ENCODE data around the gene SLC25A17.
"Not testable (repeated sequence)": the region's sequence is repeated elsewhere in the genome, so short reads cannot be mapped to it uniquely, and the experiment has no call there.

Gene SLC25A17, protein sequence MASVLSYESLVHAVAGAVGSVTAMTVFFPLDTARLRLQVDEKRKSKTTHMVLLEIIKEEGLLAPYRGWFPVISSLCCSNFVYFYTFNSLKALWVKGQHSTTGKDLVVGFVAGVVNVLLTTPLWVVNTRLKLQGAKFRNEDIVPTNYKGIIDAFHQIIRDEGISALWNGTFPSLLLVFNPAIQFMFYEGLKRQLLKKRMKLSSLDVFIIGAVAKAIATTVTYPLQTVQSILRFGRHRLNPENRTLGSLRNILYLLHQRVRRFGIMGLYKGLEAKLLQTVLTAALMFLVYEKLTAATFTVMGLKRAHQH

GRCh38 chr22:40818747-40819598 is at the start of gene SLC25A17:
Gene SLC25A17, minus strand, starts transcription at chr22:40819346. Its CDS starts 98 bp downstream, at chr22:40819248.
- DNase-seq: peak; percentile 85

- not testable (repeated sequence) for DNase-seq
Measured at GRCh38 chr22:40868379-40868778, 49.2 kb upstream of the SLC25A17 start.

- DNase-seq: no peak
Measured at GRCh38 chr22:40867109-40867508, 48.0 kb upstream of the SLC25A17 start.

- no peak for DNase-seq
Measured at GRCh38 chr22:40862537-40862936, 43.4 kb upstream of the SLC25A17 start.

DNA sequence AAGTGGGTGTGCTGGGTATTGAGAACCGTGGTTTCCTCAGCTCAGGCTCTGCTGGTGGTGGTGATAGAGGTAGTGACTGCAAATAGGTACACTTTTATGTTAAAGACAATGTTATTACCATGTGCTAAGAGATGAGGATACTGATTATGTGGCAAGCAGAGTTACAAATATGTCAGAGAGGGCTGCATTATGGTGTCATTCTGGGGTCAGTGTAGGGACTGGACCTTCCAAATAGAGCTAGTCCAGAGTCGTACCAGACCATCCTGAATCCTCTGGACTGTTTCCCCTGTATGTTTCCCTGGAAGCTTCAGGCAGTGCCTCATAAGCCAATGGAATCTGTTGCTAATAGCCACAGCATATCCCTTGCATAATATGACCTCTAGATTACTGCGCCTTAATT is 42.9 kb upstream of the SLC25A17 start, which contains the start of gene DNAJB7:
Gene DNAJB7, minus strand, starts transcription at position 101 of the 400 bp plus-strand sequence. CDS start 119 bp downstream, outside the sequence.
- no peak for DNase-seq

- DNase-seq: no peak
Measured at GRCh38 chr22:40857309-40857855, 38.2 kb upstream of the SLC25A17 start.

GRCh38 chr22:40856513-40857308 is 37.6 kb upstream of the SLC25A17 start, which contains the start of the genes ST13 and XPNPEP3:
Gene ST13, minus strand, starts transcription at chr22:40856639. Its CDS starts 99 bp downstream, at chr22:40856540.
Gene XPNPEP3, plus strand, starts transcription at chr22:40857148. Its CDS starts 34 bp downstream, at chr22:40857182.
- peak; percentile 94 for DNase-seq

DNA sequence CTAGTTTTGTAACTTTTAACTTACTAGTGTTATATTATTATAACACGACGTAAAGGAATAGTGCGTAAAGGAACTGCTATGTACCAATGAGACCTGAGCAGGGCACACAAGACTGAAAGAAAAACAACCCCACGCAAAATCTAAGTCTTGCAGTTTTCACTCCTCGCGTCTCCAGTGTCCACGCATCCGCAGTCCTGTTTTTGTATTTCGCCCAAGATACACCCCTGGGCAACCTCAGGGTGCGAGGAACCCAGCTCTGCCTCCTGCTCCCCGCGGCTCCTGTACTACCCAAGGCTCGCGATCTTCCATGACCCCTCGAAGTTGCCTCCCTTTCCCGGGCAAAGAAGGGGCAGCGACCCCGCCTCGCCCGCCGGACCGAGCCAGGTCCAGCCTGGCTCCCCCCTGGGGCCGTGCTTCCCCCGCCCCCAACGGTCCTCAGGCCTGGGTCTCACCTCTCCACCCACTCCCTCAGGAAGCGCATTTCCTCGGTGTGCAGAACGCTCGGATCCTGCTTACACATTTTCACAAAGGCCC is 36.9 kb upstream of the SLC25A17 start:
- DNase-seq: no peak

- peak; percentile 33 for DNase-seq
Measured at GRCh38 chr22:40855071-40855978, 36.2 kb upstream of the SLC25A17 start.

GRCh38 chr22:40853961-40854360 is 34.8 kb upstream of the SLC25A17 start:
- no peak for DNase-seq

GRCh38 chr22:40853333-40853732 is 34.2 kb upstream of the SLC25A17 start:
- no peak for DNase-seq

GRCh38 chr22:40845816-40846215 is 26.7 kb upstream of the SLC25A17 start:
- not testable (repeated sequence) for DNase-seq

DNA sequence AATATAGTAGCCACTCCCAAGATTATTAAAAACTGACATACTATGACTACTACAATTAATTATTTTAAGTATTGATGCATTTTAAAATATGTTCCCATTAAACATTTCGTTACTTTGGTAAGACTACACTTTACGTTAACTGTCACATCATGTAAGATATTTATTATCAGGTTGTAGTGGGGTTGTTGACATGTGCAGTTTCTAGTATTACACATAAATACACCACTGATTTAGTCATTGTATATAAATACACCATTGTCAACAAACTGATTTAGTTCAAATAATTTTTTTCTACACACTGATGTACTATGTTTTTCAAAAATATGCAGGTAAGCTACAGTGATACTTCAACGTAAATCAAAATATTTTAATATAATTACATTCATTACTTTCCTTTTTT is 25.8 kb upstream of the SLC25A17 start:
- no peak for DNase-seq

- DNase-seq: no peak
Measured at GRCh38 chr22:40838486-40838885, 19.3 kb upstream of the SLC25A17 start.

- DNase-seq: no peak
Measured at GRCh38 chr22:40834619-40835018, 15.5 kb upstream of the SLC25A17 start.

- no peak for DNase-seq
Measured at GRCh38 chr22:40829131-40829530, 10.0 kb upstream of the SLC25A17 start.

DNA sequence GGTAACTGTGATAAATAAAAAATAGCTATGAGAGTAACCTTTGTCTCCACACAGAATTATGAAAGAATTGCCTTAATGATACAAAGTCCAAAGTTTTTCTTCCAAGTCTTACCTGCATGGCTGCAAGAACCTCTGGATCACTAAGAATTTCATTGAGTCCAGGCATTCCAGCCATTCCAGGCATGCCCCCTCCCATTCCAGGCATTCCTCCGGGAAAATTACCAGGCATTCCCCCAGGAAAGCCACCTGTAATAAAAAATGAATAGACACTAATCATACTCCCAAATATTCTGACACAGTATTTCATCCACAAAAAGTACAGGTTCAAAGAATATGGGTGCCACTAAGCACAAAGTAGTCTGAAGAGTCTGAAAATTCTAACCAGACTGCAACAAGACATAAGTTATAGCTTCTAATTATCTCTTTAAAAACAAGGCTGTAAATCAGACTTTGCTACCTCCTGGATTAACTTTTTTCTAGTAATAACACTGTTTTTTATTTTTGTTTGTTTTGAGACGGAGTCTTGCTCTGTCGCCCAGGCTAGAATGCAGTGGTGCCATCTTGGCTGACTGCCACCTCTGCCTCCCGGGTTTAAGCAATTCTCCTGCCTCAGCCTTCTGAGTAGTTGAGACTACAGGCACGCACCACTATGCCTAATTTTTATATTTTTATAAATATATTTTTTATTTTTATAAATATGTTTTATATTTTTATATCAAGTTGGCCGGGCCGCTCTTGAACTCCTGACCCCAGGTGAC is 8.0 kb upstream of the SLC25A17 start:
- no peak for DNase-seq

- not testable (repeated sequence) for DNase-seq
Measured at GRCh38 chr22:40826292-40826691, 7.1 kb upstream of the SLC25A17 start.

DNA sequence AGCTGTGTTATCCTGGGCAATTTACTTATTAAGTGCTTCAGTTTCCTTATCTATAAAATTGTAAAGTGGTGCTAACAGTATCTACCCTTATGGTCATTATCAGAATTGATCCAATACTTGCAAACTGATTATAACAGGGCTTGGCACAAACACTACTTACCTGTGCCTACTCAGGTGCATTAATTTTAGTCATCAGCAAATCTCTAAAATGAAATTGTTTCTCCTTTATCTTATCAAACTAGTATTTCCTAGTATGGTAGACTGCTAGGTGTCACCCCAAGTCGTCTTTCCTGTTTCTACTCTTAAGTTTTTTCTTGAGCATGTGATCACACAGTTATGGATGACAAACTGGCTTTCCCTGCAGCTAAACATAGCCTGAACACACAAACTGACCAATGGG is 4.3 kb upstream of the SLC25A17 start:
- no peak for DNase-seq

DNA sequence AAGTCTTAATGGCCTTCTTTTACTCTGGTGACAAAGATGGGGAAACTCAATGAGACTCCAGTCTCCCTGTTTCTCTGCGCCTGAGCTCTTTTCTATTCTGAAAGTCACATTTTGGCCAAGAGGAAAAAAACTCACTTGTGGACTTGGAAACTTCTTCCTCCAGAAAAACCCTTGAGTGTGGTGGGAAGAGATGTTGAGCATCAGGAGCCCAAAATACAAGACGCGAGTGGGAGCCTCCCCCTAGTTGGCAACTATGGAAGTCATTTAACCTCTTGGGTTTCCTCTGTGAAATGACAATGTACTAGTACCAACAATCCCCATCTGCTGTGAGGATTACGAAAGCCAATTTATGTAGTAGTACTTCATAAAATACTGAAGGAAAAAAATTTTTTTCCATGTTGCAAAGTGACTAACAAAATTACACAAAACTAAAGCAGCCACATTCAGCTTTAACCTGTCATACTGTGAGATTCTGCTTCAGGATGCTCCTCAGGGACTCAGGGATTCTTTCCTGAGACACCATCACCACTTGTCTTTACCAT is 524 bp upstream of the SLC25A17 start:
- DNase-seq: peak; percentile 1

Data from COR-L47 (cell line).